Psoas muscle (tissue), 8 donors: ENCODE data around the gene DOCK11. TPM values are rescaled to one million over a fixed set of nuclear protein-coding genes. Genes with fewer than 3 reads are reported as not detected.

Source experiments
- ATAC-seq, 4 donors: fragments of 200-7000 bp; cut with Tn5 transposase; one replicate each; pipeline ENCODE4 v1.9.1; 2020; ENCODE audit warnings: moderate library complexity in 3 of 4, mild to moderate bottlenecking in 2 of 4
- DNase-seq, 2 donors: peaks; one replicate each; pipeline ENCODE4 v3.0.0-alpha.2; 2020
- H3K27ac ChIP-seq: fragments of 200-600 bp; one replicate; pipeline ENCODE4 v1.8.0; 2022
- H3K27me3 ChIP-seq, 3 donors: fragments of 200-600 bp in 1 of 3; one replicate each; pipeline versions ENCODE4 v1.6.1 to v1.8.0; 2013 to 2022; ENCODE audit warnings: low read length in 2 of 3, mild to moderate bottlenecking in 2 of 3, moderate library complexity in 1 of 3; ENCODE audit not compliant: insufficient read depth in 3 of 3
- H3K36me3 ChIP-seq, 2 donors: fragments of 200-600 bp in 1 of 2; one replicate each; pipeline versions ENCODE4 v1.6.1 to v1.8.0; 2013 to 2022; ENCODE audit warnings: low read depth in 1 of 2, mild to moderate bottlenecking in 1 of 2, moderate library complexity in 1 of 2; ENCODE audit not compliant: insufficient read depth in 1 of 2
- H3K4me1 ChIP-seq: fragments of 200-600 bp; one replicate; pipeline ENCODE4 v1.8.0; 2022
- H3K4me3 ChIP-seq: fragments of 200-600 bp; one replicate; pipeline ENCODE4 v1.8.0; 2022; ENCODE audit warnings: mild to moderate bottlenecking
- H3K9me3 ChIP-seq: fragments of 200-600 bp; one replicate; pipeline ENCODE4 v1.8.0; 2022
- CTCF ChIP-seq: fragments of 200-600 bp; IDR thresholded peaks from one replicate; pipeline ENCODE4 v1.8.0; 2022; ENCODE audit warnings: antibody characterized with exemption
- WGBS, 3 donors: extraction: QIAGEN DNeasy Blood & Tissue Kit; methylation state at CpG; one replicate each; pipeline versions ENCODE4 v1.1.6 to v1.1.7; 2013; 5-methylcytosine and 5-hydroxymethylcytosine counted together
- intact Hi-C, 2 donors: fragments of 100-400 bp; cut with DNase I; formaldehyde crosslinking; loops; one replicate each; pipeline versions ENCODE4 v1.11.0 to v1.14.2; 2022
- polyA plus RNA-seq, 3 donors: library from polyadenylated mRNA; stranded (reverse); fragments of 200-250 nt; gene quantifications; one replicate each; pipeline ENCODE4 v1.2.3, GENCODE V29; 2013
- total RNA-seq, 4 donors: library from RNA; stranded (reverse); fragmentation: NEBNext Ultra II Directional in 2 of 4; extraction: Animal tissue kit (Norgen Biotek cat#: 25700) in 2 of 4; gene quantifications; one replicate each; pipeline versions ENCODE4 v1.2.1 to v1.2.4, GENCODE V29; 2021 to 2023
- donor health status: healthy with polysubstance abuse.
- donor health status: DM: no; HTN: no; CAD: no; lungs with moderate emphysema.
- donor health status: Bipolar disorder and iron deficiency.
- donor health status: healthy.
- donor health status: DM: yes; HTN: yes; CAD: no.
- donor health status: DM: no; HTN: no; CAD: no.
- donor health status: DM: no; HTN: no; CAD: no.
- donor health status: DM: yes; HTN: yes; CAD: no.

The DOCK11 gene
- total and polyA plus RNA-seq, 7 donors, result 1.6 to 4.4 (median 1.9) TPM

- DNase-seq (no peak), ATAC-seq (no peak)
- 34 to 63% (median 53%) methylated on average over 4 of the region's 4 CpGs for WGBS, 3 donors
- Histone ChIP-seq H3K27me3 (no peaks in the 10 kb centered on the region), H3K27ac (no peak overlapping the region), H3K4me3 (no peak overlapping the region), H3K9me3 (no peaks in the 10 kb centered on the region), H3K4me1 (no peaks in the 10 kb centered on the region), H3K36me3 (no peaks in the 10 kb centered on the region)
- TF ChIP-seq CTCF, result no peak
- intact Hi-C loops, result no loop called here
Observed at GRCh38 chrX:118562582-118563164, 67.1 kb downstream of the DOCK11 start.

GRCh38 chrX:118564498-118564897 lies 68.9 kb downstream of the DOCK11 start:
- ATAC-seq, result no peak
- no peaks in the 10 kb centered on the region for H3K36me3 ChIP-seq
- no peaks in the 10 kb centered on the region for H3K27me3 ChIP-seq
- no peak for DNase-seq
- TF ChIP-seq CTCF, result no peak
- H3K4me3 ChIP-seq, result no peak overlapping the region
- intact Hi-C loops, result no loop called here
- no peaks in the 10 kb centered on the region for H3K4me1 ChIP-seq
- H3K9me3 ChIP-seq, result no peaks in the 10 kb centered on the region
- WGBS, 3 donors, result 63 to 93% (median 82%) methylated on average over 1 of the region's 1 CpG
- no peak overlapping the region for H3K27ac ChIP-seq

GRCh38 chrX:118565853-118566252 lies 70.2 kb downstream of the DOCK11 start:
- no peak for ATAC-seq
- intact Hi-C loops, result no loop called here
- H3K4me3 ChIP-seq, result no peak overlapping the region
- 58 to 60% (median 60%) methylated on average over 6 of the region's 6 CpGs for WGBS, 3 donors
- no peak overlapping the region for H3K27ac ChIP-seq
- H3K4me1 ChIP-seq, result no peaks in the 10 kb centered on the region
- TF ChIP-seq CTCF, result no peak
- no peaks in the 10 kb centered on the region for H3K27me3 ChIP-seq
- no peaks in the 10 kb centered on the region for H3K36me3 ChIP-seq
- H3K9me3 ChIP-seq, result no peaks in the 10 kb centered on the region
- DNase-seq, result no peak

- TF ChIP-seq CTCF, result no peak
- intact Hi-C loops, result no loop called here
- H3K9me3 ChIP-seq, result no peaks in the 10 kb centered on the region
- no peaks in the 10 kb centered on the region for H3K27me3 ChIP-seq
- H3K36me3 ChIP-seq, result no peaks in the 10 kb centered on the region
- 27 to 42% (median 30%) methylated on average over 3 of the region's 3 CpGs for WGBS, 3 donors
- ATAC-seq (no peak), DNase-seq (no peak)
- no peak overlapping the region for H3K4me3 ChIP-seq
- H3K27ac ChIP-seq, result no peak overlapping the region
- no peaks in the 10 kb centered on the region for H3K4me1 ChIP-seq
Observed at GRCh38 chrX:118566359-118566758, 70.7 kb downstream of the DOCK11 start.

- TF ChIP-seq CTCF, result no peak
- Histone ChIP-seq H3K27me3 (no peaks in the 10 kb centered on the region), H3K36me3 (no peaks in the 10 kb centered on the region), H3K4me1 (no peaks in the 10 kb centered on the region), H3K4me3 (no peak overlapping the region), H3K27ac (no peak overlapping the region), H3K9me3 (no peaks in the 10 kb centered on the region)
- intact Hi-C loops, result no loop called here
- ATAC-seq (no peak), DNase-seq (no peak)
- 54 to 79% (median 73%) methylated on average over 3 of the region's 3 CpGs for WGBS, 3 donors
Observed at GRCh38 chrX:118569676-118570075, 74.1 kb downstream of the DOCK11 start.
